ENCODE measurements around the gene THAP4.
A peak's percentile ranks its signal among the peaks of the same experiment; 100 is the strongest.
"Not testable (repeated sequence)": the region's sequence is repeated elsewhere in the genome, so short reads cannot be mapped to it uniquely, and the experiment has no call there.

The THAP4 gene

DNA sequence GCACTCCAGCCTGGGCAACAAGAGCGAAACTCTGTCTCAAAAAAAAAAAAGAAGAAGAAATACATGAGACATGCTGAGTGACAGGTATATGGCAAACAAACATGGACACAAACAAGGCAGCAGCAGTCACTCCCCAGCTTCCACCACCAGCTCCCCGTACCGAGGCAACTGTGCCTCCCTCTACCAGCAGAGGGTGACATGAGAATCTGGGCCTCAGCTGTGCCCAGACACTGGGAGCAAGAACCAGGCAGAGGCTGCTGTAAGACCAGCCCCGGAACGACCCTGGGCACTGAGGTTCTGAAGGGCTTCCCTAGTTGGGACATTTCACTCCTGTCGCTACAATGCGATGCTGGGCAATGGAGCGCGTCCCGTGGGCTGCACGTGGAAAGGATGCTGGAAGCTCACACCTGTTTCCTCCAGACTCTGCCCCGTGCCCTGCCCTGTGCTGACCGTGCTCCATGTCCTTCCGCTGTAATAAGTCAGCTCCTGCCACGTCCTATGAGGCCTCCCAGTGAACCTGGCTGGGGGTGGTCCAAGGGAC is 41.3 kb downstream of the THAP4 start:
- H3K36me3 Mint-ChIP-seq: peaks cover 7% of the 10 kb centered on the region

DNA sequence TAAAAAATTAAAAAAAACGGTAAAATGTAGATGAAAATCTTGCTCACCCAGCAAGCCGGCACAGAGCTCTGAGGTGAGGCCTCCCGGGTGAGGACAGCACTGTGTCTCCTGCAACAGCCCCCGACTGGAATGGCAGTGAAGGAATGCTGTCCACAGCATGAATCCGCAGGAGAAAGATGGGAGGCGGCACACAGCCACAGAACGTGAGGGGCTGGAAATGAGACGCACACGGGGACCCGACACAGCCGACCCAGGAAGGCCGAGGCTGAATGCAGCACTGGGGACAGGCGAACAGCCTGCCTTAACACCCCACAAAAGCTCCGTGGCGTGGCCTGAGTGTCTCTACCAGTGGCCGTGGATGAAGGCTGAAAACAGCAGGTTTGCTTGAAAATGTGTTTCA is 43.7 kb downstream of the THAP4 start:
- Mint-ChIP-seq H3K27me3 (no peaks in the 10 kb centered on the region), H3K27ac (no peak overlapping the region), H3K36me3 (peaks cover 14% of the 10 kb centered on the region), H3K4me3 (no peak overlapping the region), H3K9me3 (ENCODE audit: low read depth) (no peaks in the 10 kb centered on the region), H3K4me1 (ENCODE audit: low read depth) (no peaks in the 10 kb centered on the region)

More for the DNA sequence above, 41.3 kb downstream of the THAP4 start:
- Mint-ChIP-seq H3K27me3 (no peaks in the 10 kb centered on the region), H3K9me3 (ENCODE audit: low read depth) (no peaks in the 10 kb centered on the region), H3K4me3 (no peak overlapping the region), H3K4me1 (ENCODE audit: low read depth) (no peaks in the 10 kb centered on the region), H3K27ac (no peak overlapping the region)

DNA sequence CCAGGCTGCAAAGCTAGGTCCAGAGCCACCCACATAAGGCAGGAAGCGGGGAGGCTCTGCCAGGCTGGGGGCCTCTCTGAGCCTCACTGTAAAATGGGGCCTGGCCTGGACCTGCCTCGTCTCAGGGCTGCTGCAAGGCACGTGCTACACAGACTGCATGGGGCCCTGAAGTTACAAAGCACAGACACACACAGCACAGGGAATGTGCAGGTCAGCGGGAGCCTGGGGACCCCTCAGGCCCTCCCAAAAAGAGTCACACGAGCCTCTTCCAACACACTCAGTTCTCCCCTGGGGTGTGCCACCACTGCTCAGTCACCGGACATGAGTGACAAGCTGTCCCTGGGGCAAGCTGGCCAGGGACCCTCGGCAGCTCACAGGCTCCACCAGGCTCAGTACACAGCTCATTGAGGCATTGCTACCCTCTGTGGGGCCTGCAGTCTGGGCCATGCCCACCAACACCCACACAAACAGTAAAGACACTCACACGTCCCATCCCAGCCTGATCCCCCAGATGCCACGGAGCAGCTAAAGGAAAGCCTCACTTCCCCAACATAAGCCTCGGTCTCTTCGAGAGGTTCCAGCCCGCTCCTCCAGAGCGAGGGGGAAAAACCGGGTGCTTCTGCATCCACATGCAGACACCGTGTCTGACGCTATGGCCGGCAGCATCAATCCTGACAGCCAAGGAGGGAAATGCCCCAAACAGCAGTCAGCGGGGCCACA is 44.7 kb downstream of the THAP4 start:
- Mint-ChIP-seq H3K36me3 (peaks cover 21% of the 10 kb centered on the region), H3K9me3 (ENCODE audit: low read depth) (no peaks in the 10 kb centered on the region), H3K27ac (no peak overlapping the region), H3K4me1 (ENCODE audit: low read depth) (no peaks in the 10 kb centered on the region), H3K4me3 (no peak overlapping the region), H3K27me3 (no peaks in the 10 kb centered on the region)

DNA sequence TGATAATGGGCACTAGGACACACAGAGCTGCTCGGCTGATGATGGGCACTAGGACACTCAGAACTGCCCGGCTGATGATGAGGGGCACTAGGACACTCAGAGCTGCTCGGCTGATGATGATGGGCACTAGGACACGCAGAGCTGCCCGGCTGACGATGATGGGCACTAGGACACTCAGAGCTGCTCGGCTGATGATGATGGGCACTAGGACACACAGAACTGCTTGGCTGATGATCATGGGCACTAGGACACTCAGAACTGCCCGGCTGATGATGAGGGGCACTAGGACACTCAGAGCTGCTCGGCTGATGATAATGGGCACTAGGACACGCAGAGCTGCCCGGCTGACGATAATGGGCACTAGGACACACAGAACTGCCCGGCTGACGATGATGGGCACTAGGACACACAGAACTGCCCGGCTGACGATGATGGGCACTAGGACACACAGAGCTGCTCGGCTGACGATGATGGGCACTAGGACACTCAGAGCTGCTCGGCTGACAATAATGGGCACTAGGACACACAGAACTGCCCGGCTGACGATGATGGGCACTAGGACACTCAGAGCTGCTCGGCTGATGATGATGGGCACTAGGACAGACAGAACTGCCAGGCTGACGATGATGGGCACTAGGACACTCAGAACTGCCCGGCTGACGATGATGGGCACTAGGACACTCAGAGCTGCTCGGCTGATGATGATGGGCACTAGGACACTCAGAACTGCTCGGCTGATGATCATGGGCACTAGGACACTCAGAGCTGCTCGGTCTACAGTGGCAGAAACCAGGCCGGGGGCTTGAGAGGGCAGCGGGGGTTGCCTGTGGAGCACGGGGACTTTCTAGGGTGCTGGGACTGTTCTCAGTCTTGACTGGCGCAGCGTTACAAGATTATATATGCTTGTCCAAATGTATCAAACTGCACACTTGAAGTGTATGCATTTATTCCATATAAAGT is 46.2 kb downstream of the THAP4 start:
- H3K9me3 Mint-ChIP-seq (ENCODE audit: low read depth); H3K4me3 Mint-ChIP-seq; H3K4me1 Mint-ChIP-seq (ENCODE audit: low read depth); H3K27me3 Mint-ChIP-seq; H3K27ac Mint-ChIP-seq: not testable (repeated sequence)
- peaks cover 33% of the 10 kb centered on the region for H3K36me3 Mint-ChIP-seq

DNA sequence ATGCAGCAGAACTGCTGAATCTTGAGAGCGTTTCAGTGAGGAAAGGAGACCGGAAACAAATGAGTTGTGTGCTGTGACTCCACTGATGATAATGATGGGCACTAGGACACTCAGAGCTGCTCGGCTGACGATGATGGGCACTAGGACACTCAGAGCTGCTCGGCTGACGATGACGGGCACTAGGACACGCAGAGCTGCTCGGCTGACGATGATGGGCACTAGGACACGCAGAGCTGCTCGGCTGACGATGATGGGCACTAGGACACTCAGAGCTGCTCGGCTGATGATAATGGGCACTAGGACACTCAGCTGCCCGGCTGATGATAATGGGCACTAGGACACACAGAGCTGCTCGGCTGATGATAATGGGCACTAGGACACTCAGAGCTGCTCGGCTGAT is 47.1 kb downstream of the THAP4 start:
- H3K36me3 Mint-ChIP-seq: peaks cover 33% of the 10 kb centered on the region

DNA sequence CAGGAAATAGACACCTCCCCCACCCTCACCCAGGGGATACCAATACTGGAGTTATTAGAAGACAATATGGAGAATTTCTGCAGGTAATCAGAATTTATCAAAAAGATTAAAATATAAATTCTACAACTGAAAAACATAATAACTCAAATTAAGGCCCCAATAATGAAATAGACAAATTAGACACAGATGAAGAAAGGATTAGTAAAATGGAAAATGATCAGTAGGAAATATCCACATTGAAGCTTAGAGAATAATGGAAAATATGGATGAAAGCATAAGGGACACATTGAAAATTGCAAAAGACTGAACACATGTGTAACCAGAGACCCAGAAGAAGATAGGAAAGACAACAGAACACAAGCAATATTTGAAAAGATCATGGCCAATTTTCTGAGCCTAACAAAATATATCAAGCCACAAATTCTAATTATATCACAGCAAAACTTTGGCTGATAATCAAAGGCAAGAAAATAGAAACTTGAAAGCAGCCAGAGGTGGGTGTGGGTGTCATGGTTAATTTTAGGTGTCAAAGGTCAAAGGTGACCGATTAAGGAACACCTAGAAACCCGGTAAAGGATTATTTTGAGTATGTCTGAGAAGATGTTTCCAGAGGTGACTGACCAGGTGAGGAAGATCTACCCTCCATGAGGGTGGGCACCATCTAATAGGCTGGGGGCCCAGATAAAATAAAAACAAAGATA is 50.2 kb downstream of the THAP4 start:
- H3K27me3 Mint-ChIP-seq: no peaks in the 10 kb centered on the region
- no peak overlapping the region for H3K4me3 Mint-ChIP-seq
- no peaks in the 10 kb centered on the region for H3K4me1 Mint-ChIP-seq (ENCODE audit: low read depth)
- H3K36me3 Mint-ChIP-seq: peaks cover 40% of the 10 kb centered on the region
- no peak overlapping the region for H3K27ac Mint-ChIP-seq
- H3K9me3 Mint-ChIP-seq (ENCODE audit: low read depth): no peaks in the 10 kb centered on the region

More for the DNA sequence above, 47.1 kb downstream of the THAP4 start:
- not testable (repeated sequence) for H3K4me1 Mint-ChIP-seq (ENCODE audit: low read depth); H3K27ac Mint-ChIP-seq; H3K27me3 Mint-ChIP-seq; H3K9me3 Mint-ChIP-seq (ENCODE audit: low read depth); H3K4me3 Mint-ChIP-seq

DNA sequence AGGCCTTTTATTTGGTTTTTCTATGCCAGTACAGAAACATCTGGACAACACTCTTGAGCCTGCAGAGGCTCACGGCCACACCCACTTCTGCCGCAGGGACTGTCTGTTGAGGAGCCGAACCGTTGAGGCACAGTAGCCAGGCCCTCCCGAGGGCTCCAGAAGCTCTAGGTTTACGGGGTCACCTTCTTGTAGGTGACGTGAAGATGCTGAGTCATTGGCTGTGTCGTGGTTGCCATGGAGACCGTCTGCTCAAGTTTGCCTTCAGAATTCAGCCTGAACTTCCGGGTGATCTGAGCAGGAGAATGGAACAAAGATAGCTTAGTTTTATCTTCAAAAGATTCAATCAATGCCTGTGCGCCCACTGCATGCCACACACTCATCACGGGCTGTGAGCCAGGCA is 52.5 kb downstream of the THAP4 start:
- Mint-ChIP-seq H3K4me1 (ENCODE audit: low read depth) (no peaks in the 10 kb centered on the region), H3K27me3 (no peaks in the 10 kb centered on the region), H3K36me3 (peaks cover 41% of the 10 kb centered on the region), H3K9me3 (ENCODE audit: low read depth) (no peaks in the 10 kb centered on the region), H3K27ac (no peak overlapping the region), H3K4me3 (no peak overlapping the region)

DNA sequence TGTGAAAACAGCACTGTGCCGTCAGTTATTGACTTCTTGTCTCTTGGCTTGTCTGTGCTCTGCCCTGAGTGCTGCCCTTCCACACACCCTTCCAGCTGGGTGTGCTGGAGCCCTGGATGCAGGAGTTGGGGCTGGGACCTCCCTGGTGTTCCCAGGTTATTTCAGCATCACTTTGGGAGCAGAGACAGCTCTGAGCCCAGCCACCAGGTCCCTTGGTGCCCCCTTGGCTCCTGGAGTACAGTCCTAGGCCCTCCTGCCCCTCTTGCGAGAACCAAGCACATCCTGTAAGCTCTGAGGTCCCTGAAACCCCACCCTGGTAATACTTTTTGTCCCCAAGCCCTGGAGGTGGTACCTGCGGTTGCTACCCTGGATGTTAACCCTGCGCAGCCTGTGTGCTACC is 54.2 kb downstream of the THAP4 start:
- Mint-ChIP-seq H3K9me3 (ENCODE audit: low read depth) (no peaks in the 10 kb centered on the region), H3K4me1 (ENCODE audit: low read depth) (no peaks in the 10 kb centered on the region), H3K36me3 (peaks cover 28% of the 10 kb centered on the region), H3K27me3 (no peaks in the 10 kb centered on the region), H3K27ac (no peak overlapping the region), H3K4me3 (no peak overlapping the region)

DNA sequence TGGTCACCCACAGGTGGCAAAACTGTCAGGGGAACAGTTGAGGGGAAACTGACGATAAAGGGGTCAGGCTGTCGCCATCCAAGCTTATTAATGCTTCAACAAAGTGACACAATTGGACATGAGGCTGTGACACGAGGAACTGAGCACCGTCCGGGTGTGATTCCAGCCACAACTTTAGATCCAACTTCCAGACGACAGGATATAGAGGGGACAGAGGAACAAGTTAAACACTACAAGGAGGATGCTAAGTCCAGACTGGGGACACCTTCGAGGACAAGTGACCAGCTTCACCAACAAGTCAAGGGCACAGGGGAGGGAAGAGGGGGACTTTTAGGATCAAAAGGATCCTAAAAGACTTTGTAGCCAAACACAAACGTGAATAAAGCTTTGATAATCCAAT is 54.6 kb downstream of the THAP4 start:
- no peak overlapping the region for H3K4me3 Mint-ChIP-seq
- H3K27ac Mint-ChIP-seq: peak overlapping the region; percentile 73
- H3K36me3 Mint-ChIP-seq: peaks cover 26% of the 10 kb centered on the region
- no peaks in the 10 kb centered on the region for H3K9me3 Mint-ChIP-seq (ENCODE audit: low read depth)
- no peaks in the 10 kb centered on the region for H3K4me1 Mint-ChIP-seq (ENCODE audit: low read depth)
- no peaks in the 10 kb centered on the region for H3K27me3 Mint-ChIP-seq

DNA sequence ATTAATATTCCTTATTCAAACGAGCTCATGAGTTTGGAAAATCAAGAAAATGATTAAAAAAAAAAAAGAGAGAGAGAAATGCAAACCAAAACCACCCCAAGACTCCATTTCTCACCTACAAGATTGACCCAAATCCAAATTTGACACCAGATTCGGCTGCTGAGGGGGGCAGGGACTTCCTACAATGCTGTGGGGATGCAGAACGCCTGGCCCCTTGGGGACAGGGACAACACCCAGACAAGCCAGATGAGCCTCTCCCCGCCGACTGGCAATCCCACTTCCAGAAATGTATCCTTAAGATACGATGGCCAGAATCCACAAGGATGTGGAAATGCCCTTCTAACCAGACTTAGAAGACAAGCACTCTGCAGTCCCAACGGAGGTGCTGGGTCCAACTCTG is 57.7 kb downstream of the THAP4 start:
- Mint-ChIP-seq H3K27me3 (no peaks in the 10 kb centered on the region), H3K27ac (no peak overlapping the region), H3K4me1 (ENCODE audit: low read depth) (no peaks in the 10 kb centered on the region), H3K4me3 (no peak overlapping the region), H3K9me3 (ENCODE audit: low read depth) (no peaks in the 10 kb centered on the region), H3K36me3 (peaks cover 17% of the 10 kb centered on the region)

DNA sequence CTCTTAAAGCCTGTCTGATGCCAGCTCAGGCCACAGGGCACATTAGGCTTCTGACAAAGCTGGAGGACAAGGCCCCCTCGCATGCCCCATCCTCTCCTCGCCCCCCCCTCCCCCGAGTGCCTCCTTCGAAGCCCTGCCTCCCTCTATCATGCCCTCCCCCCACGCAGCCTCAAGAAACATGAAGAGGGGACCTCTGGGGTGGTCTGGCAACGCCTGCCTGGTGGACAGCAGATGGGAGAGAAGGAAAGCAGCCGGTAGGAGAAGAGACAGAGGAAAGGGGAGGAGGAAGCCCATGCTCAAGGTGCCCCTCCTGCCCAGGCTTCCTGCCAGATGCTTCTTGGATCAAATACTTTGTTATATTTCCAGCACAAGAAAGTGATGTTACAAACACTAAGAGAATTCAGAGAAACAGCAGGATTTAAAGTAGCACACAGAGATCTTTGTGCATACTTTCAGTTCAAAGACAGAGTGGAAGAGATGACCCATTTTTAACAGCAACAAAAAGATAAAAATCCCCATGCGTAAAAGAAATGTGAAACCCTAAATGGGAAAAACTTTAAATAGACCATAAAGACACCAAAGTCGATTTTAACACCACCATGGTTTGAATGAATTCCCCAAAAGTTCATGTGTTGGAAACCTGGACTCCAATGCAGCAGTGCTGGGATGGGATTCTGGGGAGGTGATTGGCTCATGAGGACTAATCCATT is 59.4 kb downstream of the THAP4 start:
- Mint-ChIP-seq H3K4me3 (no peak overlapping the region), H3K4me1 (ENCODE audit: low read depth) (no peaks in the 10 kb centered on the region), H3K27me3 (no peaks in the 10 kb centered on the region), H3K9me3 (ENCODE audit: low read depth) (no peaks in the 10 kb centered on the region), H3K27ac (no peak overlapping the region), H3K36me3 (peaks cover 14% of the 10 kb centered on the region)

DNA sequence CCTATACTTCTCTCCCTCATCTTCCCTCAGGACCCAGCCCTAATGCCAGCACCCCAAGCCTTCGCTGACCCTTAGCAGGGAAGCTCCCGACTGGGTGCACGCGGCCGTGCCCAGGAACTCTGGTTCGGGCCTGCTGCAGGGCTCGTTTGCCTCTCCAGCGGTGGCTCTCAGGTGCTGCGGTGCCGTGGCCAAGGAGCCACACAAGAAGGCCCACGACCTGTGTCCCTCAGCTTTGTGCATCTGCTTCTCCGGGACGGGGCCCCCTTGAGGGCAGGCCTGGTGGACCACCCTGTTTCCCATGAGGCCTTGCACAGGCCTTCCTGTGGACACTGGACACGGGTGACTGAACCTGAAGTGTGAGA is 60.7 kb downstream of the THAP4 start:
- no peak overlapping the region for H3K27ac Mint-ChIP-seq
- peaks cover 6% of the 10 kb centered on the region for H3K36me3 Mint-ChIP-seq
- H3K27me3 Mint-ChIP-seq: no peaks in the 10 kb centered on the region
- H3K4me3 Mint-ChIP-seq: no peak overlapping the region
- H3K9me3 Mint-ChIP-seq (ENCODE audit: low read depth): no peaks in the 10 kb centered on the region
- no peaks in the 10 kb centered on the region for H3K4me1 Mint-ChIP-seq (ENCODE audit: low read depth)

DNA sequence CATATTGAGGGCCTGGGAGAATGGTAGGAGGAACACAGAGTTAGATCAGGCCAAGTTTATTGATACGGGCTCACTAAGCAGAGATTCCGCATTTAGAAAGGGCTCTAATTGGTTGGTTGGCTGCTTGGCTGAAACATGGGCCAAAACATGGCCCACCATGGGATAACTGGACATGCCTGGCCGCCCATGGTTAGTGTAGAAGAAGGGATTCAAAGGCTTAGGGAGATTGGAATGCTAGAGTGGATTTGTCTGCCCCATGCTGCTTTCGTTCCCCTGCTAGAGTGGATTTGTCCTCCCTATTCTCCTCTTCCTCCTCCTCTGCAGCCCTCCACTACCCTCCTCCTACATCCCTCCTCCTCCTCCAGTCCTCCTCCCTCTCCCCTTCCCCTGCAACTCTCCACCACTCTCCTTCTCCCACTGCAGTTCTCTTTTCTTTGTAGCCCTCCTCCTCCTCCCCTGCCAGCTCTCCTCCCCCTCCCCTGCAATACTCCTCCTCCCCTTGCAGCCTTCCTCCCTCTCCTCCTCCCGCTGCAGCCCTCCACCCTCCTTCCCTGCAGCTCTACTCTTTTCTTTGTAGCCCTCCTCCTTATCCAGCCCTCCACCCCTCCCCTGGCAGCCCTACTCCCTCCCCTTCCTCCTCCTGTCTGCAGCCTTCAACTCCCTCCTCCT is 61.2 kb downstream of the THAP4 start:
- peaks cover 6% of the 10 kb centered on the region for H3K36me3 Mint-ChIP-seq
- H3K9me3 Mint-ChIP-seq (ENCODE audit: low read depth): no peaks in the 10 kb centered on the region
- no peaks in the 10 kb centered on the region for H3K27me3 Mint-ChIP-seq
- no peak overlapping the region for H3K4me3 Mint-ChIP-seq
- H3K4me1 Mint-ChIP-seq (ENCODE audit: low read depth): no peaks in the 10 kb centered on the region
- no peak overlapping the region for H3K27ac Mint-ChIP-seq
